ENCODE data around the gene KIRREL2. TPM values are rescaled to one million over a fixed set of nuclear protein-coding genes. Genes with fewer than 3 reads are reported as not detected.

KIRREL2 gene
- total RNA-seq, 2 donors from 2014 or later: 1.2 TPM; not detected in 1

DNA sequence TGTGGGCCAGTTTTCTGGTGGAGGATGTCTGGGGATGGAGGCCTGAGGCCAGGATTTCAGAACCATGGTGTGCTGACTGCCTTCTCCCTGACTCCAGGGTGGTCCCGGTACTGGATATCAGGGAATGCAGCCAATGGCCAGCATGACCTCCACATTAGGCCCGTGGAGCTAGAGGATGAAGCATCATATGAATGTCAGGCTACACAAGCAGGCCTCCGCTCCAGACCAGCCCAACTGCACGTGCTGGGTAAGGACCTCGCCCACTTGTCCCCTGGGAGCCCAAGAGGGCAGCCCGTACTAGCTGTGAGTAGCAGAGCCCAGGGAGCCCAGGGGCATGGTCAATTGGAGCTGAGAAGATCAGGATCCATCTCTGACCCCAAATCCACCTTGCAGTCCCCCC lies 1.6 kb downstream of the KIRREL2 start:
- DNase-seq (ENCODE audit: low spot score): no peak
- intact Hi-C loops (cut with DNase I): no loop called here
- no peaks in the 10 kb centered on the region for H3K4me1 ChIP-seq (replicated peaks)
- H3K9me3 ChIP-seq: no peaks in the 10 kb centered on the region
- H3K27me3 ChIP-seq (replicated peaks; ENCODE audit: insufficient read depth): peaks cover 11% of the 10 kb centered on the region
- TF ChIP-seq POLR2A (IDR thresholded peaks at IDR 0.05): no peak
- no peak for TF ChIP-seq POLR2AphosphoS5 (IDR thresholded peaks at IDR 0.05)
- TF ChIP-seq, protein P1, sequence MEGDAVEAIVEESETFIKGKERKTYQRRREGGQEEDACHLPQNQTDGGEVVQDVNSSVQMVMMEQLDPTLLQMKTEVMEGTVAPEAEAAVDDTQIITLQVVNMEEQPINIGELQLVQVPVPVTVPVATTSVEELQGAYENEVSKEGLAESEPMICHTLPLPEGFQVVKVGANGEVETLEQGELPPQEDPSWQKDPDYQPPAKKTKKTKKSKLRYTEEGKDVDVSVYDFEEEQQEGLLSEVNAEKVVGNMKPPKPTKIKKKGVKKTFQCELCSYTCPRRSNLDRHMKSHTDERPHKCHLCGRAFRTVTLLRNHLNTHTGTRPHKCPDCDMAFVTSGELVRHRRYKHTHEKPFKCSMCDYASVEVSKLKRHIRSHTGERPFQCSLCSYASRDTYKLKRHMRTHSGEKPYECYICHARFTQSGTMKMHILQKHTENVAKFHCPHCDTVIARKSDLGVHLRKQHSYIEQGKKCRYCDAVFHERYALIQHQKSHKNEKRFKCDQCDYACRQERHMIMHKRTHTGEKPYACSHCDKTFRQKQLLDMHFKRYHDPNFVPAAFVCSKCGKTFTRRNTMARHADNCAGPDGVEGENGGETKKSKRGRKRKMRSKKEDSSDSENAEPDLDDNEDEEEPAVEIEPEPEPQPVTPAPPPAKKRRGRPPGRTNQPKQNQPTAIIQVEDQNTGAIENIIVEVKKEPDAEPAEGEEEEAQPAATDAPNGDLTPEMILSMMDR (IDR thresholded peaks at IDR 0.05): no peak
- H3K4me3 ChIP-seq: no peak overlapping the region
- no peak overlapping the region for H3K27ac ChIP-seq
- H3K36me3 ChIP-seq: no peaks in the 10 kb centered on the region
- WGBS: 84% methylated on average over 6 of the region's 6 CpGs

DNA sequence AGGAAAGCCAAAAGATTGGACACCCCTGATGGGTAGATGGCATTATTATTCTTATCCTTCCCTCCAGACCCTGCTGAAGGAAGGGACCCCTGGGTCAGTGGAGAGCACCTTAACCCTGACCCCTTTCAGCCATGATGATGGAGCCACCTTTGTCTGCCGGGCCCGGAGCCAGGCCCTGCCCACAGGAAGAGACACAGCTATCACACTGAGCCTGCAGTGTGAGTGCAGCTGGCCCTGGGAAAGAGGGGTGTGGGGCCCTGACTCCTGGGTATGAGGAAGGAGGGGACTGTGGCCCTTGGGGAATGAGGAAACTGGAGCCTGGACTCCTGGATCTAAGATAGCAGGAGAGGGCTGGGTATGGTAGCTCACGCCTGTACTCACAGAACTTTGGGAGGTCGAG lies 2.7 kb downstream of the KIRREL2 start:
- Histone ChIP-seq H3K27me3 (replicated peaks; ENCODE audit: insufficient read depth) (peaks cover 11% of the 10 kb centered on the region), H3K4me3 (no peak overlapping the region), H3K27ac (no peak overlapping the region), H3K9me3 (no peaks in the 10 kb centered on the region), H3K4me1 (replicated peaks) (no peaks in the 10 kb centered on the region), H3K36me3 (no peaks in the 10 kb centered on the region)
- TF ChIP-seq POLR2A (IDR thresholded peaks at IDR 0.05): no peak
- TF ChIP-seq, protein P1 (IDR thresholded peaks at IDR 0.05): no peak
- no peak for TF ChIP-seq POLR2AphosphoS5 (IDR thresholded peaks at IDR 0.05)
- no peak for DNase-seq (ENCODE audit: low spot score)
- 96% methylated on average over 4 of the region's 4 CpGs for WGBS
- intact Hi-C loops (cut with DNase I): no loop called here

DNA sequence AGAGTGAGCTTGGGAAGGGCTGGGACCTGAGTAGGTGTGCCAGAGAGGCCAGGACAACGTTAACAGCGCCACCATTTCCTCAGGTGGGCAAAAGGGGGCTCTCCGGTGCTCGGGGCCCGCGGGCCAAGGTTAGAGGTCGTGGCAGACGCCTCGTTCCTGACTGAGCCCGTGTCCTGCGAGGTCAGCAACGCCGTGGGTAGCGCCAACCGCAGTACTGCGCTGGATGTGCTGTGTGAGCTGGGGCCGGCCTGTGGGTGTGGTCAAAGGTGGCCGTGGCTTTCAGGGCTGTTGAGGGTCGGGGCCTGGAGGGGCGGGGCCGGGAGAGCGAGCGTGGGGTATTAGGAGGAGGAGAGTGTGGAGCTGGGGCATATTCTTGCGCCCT lies 3.7 kb downstream of the KIRREL2 start:
- intact Hi-C loops (cut with DNase I): no loop called here
- no peaks in the 10 kb centered on the region for H3K36me3 ChIP-seq
- H3K4me1 ChIP-seq (replicated peaks): no peaks in the 10 kb centered on the region
- H3K4me3 ChIP-seq: no peak overlapping the region
- WGBS: 24% methylated on average over 24 of the region's 24 CpGs
- H3K27ac ChIP-seq: no peak overlapping the region
- H3K27me3 ChIP-seq (replicated peaks; ENCODE audit: insufficient read depth): peaks cover 11% of the 10 kb centered on the region
- DNase-seq (ENCODE audit: low spot score): no peak
- TF ChIP-seq POLR2AphosphoS5 (IDR thresholded peaks at IDR 0.05): no peak
- no peak for TF ChIP-seq POLR2A (IDR thresholded peaks at IDR 0.05)
- TF ChIP-seq, protein P1 (IDR thresholded peaks at IDR 0.05): no peak
- H3K9me3 ChIP-seq: no peaks in the 10 kb centered on the region

DNA sequence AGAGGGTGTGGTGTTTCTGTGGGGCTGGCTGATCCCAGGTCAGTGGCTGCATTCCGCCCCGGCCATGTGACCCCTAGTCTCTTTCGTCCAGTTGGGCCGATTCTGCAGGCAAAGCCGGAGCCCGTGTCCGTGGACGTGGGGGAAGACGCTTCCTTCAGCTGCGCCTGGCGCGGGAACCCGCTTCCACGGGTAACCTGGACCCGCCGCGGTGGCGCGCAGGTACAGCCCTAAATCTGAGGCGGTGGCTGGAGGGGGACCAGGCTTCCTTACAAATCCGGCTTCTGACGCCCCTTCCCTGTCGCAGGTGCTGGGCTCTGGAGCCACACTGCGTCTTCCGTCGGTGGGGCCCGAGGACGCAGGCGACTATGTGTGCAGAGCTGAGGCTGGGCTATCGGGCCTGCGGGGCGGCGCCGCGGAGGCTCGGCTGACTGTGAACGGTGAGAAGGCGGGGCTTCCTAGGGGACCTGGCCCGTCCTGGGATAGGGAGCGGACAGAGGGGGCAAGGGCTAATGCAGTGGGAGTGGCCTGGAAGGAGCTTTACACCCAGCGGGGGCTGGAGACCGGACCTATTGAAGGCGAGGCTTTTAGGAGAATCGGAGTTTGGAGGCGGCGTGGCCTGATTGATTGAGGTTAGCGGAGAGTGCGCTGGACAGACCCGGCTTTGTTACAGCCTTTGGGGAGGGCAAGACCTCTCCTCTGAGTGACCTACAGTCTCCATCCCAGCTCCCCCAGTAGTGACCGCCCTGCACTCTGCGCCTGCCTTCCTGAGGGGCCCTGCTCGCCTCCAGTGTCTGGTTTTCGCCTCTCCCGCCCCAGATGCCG lies 4.3 kb downstream of the KIRREL2 start:
- Histone ChIP-seq H3K27me3 (replicated peaks; ENCODE audit: insufficient read depth) (peaks cover 10% of the 10 kb centered on the region), H3K27ac (no peak overlapping the region), H3K36me3 (no peaks in the 10 kb centered on the region), H3K4me3 (no peak overlapping the region), H3K9me3 (no peaks in the 10 kb centered on the region), H3K4me1 (replicated peaks) (no peaks in the 10 kb centered on the region)
- DNase-seq (ENCODE audit: low spot score): no peak
- 16% methylated on average over 55 of the region's 55 CpGs for WGBS
- TF ChIP-seq, protein P1 (IDR thresholded peaks at IDR 0.05): no peak
- no peak for TF ChIP-seq POLR2AphosphoS5 (IDR thresholded peaks at IDR 0.05)
- intact Hi-C loops (cut with DNase I): no loop called here

DNA sequence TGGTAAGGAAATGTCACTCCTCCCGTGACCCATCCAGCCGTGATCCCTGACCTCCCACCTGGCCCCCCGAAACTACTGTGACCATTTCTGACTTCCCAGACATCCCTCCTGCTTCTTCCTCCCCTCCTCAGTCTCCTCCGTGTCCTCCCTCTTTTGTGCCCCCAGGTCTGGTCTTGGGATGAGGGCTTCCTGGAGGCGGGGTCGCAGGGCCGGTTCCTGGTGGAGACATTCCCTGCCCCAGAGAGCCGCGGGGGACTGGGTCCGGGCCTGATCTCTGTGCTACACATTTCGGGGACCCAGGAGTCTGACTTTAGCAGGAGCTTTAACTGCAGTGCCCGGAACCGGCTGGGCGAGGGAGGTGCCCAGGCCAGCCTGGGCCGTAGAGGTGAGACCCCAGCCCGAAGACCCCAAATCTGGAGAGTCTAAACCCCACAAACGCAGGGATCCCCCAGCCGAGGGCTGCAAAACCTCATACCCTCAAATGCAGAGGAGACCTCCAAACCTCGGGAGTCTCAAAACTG lies 5.0 kb downstream of the KIRREL2 start:
- no peaks in the 10 kb centered on the region for H3K36me3 ChIP-seq
- no peak for TF ChIP-seq POLR2A (IDR thresholded peaks at IDR 0.05)
- no peak for TF ChIP-seq POLR2AphosphoS5 (IDR thresholded peaks at IDR 0.05)
- TF ChIP-seq, protein P1 (IDR thresholded peaks at IDR 0.05): no peak
- intact Hi-C loops (cut with DNase I): no loop called here
- peaks cover 7% of the 10 kb centered on the region for H3K27me3 ChIP-seq (replicated peaks; ENCODE audit: insufficient read depth)
- 50% methylated on average over 17 of the region's 19 CpGs for WGBS
- H3K9me3 ChIP-seq: no peaks in the 10 kb centered on the region
- no peak overlapping the region for H3K4me3 ChIP-seq
- no peaks in the 10 kb centered on the region for H3K4me1 ChIP-seq (replicated peaks)
- H3K27ac ChIP-seq: no peak overlapping the region
- DNase-seq (ENCODE audit: low spot score): no peak

Measured in prostate gland (tissue), 2 donors.